ENCODE measurements around the gene ANKRD52.

ANKRD52 gene

DNA sequence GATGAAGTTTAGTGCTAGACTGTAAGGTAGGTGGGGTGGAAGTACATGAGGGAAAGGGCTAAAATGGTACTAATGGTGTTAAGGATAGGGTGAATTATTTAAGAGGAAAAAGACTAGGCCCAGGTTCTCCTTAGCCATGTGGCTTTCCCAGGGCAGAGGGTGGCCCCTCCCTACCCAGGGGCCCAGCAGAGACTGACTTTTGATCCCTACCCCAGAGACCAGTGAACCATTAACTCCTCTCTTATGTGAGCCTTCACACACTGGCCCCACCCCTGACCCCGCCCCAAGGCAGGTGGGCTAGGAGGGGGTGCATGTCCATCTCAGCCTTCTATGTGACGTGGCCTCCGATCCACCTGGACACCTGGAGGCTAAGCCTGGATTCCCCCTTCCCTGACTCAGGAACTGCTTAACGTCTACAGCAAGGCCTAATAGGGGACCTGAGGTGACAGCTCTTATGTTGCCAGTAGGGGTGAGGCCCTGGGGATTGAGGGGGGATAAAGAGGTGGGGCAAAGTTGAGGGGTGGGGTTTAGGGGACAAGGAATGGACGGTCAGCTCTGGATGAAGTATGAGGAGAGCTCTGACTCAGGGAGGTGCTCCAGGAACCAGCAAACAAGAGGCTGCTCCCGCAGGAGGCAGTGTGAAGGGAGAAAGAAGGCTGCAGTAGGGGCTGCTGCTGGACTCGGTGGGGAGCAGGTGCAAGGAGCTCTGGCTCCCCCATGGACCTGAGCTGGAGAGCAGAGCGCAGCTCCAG, 27.6 kb downstream of the ANKRD52 start:
- Histone ChIP-seq H3K27me3 (ENCODE audit: insufficient read depth, poor library complexity, severe bottlenecking) (no peaks in the 10 kb centered on the region), H3K27ac (replicated peaks) (no peak overlapping the region), H3K4me3 (replicated peaks; ENCODE audit: insufficient read depth, low read length) (no peak overlapping the region)
- no peak for DNase-seq (ENCODE audit: low read depth in 1 of 2, low spot score in 1 of 2)
- no peak for TF ChIP-seq GABPA (IDR thresholded peaks at IDR 0.05; ENCODE audit: low read depth)
- TF ChIP-seq SPI1 (IDR thresholded peaks at IDR 0.05; ENCODE audit: borderline replicate concordance, low read depth), result no peak
- no peak for TF ChIP-seq POLR2AphosphoS5 (IDR thresholded peaks at IDR 0.05; ENCODE audit: low read depth)
- TF ChIP-seq, protein P1, sequence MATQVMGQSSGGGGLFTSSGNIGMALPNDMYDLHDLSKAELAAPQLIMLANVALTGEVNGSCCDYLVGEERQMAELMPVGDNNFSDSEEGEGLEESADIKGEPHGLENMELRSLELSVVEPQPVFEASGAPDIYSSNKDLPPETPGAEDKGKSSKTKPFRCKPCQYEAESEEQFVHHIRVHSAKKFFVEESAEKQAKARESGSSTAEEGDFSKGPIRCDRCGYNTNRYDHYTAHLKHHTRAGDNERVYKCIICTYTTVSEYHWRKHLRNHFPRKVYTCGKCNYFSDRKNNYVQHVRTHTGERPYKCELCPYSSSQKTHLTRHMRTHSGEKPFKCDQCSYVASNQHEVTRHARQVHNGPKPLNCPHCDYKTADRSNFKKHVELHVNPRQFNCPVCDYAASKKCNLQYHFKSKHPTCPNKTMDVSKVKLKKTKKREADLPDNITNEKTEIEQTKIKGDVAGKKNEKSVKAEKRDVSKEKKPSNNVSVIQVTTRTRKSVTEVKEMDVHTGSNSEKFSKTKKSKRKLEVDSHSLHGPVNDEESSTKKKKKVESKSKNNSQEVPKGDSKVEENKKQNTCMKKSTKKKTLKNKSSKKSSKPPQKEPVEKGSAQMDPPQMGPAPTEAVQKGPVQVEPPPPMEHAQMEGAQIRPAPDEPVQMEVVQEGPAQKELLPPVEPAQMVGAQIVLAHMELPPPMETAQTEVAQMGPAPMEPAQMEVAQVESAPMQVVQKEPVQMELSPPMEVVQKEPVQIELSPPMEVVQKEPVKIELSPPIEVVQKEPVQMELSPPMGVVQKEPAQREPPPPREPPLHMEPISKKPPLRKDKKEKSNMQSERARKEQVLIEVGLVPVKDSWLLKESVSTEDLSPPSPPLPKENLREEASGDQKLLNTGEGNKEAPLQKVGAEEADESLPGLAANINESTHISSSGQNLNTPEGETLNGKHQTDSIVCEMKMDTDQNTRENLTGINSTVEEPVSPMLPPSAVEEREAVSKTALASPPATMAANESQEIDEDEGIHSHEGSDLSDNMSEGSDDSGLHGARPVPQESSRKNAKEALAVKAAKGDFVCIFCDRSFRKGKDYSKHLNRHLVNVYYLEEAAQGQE (IDR thresholded peaks at IDR 0.05; ENCODE audit: insufficient replicate concordance, low read depth), result no peak
- TF ChIP-seq, protein P2, sequence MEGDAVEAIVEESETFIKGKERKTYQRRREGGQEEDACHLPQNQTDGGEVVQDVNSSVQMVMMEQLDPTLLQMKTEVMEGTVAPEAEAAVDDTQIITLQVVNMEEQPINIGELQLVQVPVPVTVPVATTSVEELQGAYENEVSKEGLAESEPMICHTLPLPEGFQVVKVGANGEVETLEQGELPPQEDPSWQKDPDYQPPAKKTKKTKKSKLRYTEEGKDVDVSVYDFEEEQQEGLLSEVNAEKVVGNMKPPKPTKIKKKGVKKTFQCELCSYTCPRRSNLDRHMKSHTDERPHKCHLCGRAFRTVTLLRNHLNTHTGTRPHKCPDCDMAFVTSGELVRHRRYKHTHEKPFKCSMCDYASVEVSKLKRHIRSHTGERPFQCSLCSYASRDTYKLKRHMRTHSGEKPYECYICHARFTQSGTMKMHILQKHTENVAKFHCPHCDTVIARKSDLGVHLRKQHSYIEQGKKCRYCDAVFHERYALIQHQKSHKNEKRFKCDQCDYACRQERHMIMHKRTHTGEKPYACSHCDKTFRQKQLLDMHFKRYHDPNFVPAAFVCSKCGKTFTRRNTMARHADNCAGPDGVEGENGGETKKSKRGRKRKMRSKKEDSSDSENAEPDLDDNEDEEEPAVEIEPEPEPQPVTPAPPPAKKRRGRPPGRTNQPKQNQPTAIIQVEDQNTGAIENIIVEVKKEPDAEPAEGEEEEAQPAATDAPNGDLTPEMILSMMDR (IDR thresholded peaks at IDR 0.05; ENCODE audit: insufficient read depth, low read length), result no peak

DNA sequence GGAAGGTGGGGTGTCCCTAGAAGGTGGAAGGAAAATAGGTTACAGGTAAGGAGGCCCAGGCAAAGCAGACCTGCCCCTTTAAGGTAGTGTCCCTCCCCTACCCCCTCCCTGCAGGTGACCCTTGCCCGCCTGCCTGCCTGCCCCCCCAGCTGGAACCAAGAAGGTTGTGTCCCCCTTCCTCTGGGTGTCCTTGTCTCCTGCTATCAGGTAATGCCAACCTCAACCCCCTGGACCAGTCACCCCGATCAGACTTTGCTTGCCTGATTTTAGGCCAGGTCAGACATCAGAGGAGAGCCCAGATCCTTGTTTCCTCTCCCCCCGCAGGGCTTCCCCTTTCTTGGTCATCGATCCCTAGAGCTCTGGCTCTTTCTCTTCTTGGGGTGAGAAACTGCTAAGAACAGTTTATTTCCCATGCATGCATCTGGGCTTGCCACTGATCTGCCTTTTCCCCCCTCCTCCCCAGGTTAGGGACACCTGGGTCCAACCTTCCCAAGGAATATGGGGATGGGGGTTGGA, 28.2 kb downstream of the ANKRD52 start, which contains the start of gene SLC39A5:
TSS of gene SLC39A5 (plus strand) at position 136 of the 516 bp plus-strand sequence. CDS start 1,224 bp downstream, outside the sequence.
- no peak within 1 kb of the TSS for H3K27ac ChIP-seq (replicated peaks)
- H3K27me3 ChIP-seq (ENCODE audit: insufficient read depth, poor library complexity, severe bottlenecking), result no peaks in the 10 kb centered on the region
- TF ChIP-seq, protein P1 (IDR thresholded peaks at IDR 0.05; ENCODE audit: insufficient replicate concordance, low read depth), result no peak
- TF ChIP-seq, protein P2 (IDR thresholded peaks at IDR 0.05; ENCODE audit: insufficient read depth, low read length), result no peak
- TF ChIP-seq SPI1 (IDR thresholded peaks at IDR 0.05; ENCODE audit: borderline replicate concordance, low read depth) (peak; percentile 75), POLR2AphosphoS5 (IDR thresholded peaks at IDR 0.05; ENCODE audit: low read depth) (no peak), GABPA (IDR thresholded peaks at IDR 0.05; ENCODE audit: low read depth) (no peak)
- no peak within 1 kb of the TSS for H3K4me3 ChIP-seq (replicated peaks; ENCODE audit: insufficient read depth, low read length)
- peak in 1 of 2 experiments; percentile 27 for DNase-seq (ENCODE audit: low read depth in 1 of 2, low spot score in 1 of 2)

DNA sequence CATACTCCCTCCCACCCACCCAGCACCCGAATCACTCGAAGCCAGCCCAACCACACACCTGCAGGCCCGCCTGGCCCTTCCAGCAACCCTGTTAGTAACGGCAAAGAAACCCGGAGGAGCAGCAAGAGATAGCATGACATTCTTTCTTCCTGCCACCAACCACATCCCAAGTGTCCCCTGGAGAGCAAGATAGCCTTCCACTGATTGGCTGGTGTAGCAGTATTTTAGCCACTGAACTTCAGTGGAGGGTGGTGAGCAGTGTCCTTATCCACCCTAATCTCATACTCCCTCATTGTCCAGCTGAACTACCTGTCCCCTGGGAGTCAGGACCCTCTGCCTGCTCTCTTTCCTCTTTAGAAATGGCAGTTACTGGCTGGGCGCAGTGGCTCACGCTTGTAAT, 29.1 kb downstream of the ANKRD52 start:
- Histone ChIP-seq H3K27ac (replicated peaks) (no peak overlapping the region), H3K27me3 (ENCODE audit: insufficient read depth, poor library complexity, severe bottlenecking) (no peaks in the 10 kb centered on the region), H3K4me3 (replicated peaks; ENCODE audit: insufficient read depth, low read length) (no peak overlapping the region)
- no peak for TF ChIP-seq GABPA (IDR thresholded peaks at IDR 0.05; ENCODE audit: low read depth)
- no peak for DNase-seq (ENCODE audit: low read depth in 1 of 2, low spot score in 1 of 2)

DNA sequence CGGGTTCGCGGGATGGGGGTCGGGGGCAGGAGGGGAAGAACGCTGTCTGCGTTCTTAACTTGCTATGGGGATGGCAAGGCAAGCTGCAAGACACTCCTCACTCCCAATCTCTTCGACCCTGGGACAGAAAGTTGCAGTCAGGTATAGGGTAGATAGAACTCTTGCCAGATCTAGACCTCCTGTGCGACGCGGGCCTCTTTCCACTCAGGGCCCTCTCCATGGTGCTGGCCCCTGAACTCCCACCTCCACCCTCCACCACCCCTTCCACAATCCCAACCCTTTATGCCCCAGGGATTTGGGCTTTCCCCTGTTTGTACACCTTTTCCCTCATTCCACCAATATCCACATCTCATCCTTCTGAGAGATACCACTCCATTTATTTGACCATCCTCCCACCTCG, 33.2 kb downstream of the ANKRD52 start:
- no peak overlapping the region for H3K27ac ChIP-seq (replicated peaks)

More for the DNA sequence above, 33.2 kb downstream of the ANKRD52 start:
- TF ChIP-seq, protein P1 (IDR thresholded peaks at IDR 0.05; ENCODE audit: insufficient replicate concordance, low read depth), result peak; percentile 90
- TF ChIP-seq, protein P2 (IDR thresholded peaks at IDR 0.05; ENCODE audit: insufficient read depth, low read length), result no peak
- TF ChIP-seq GABPA (IDR thresholded peaks at IDR 0.05; ENCODE audit: low read depth), result no peak
- TF ChIP-seq SPI1 (IDR thresholded peaks at IDR 0.05; ENCODE audit: borderline replicate concordance, low read depth), result no peak
- no peak for TF ChIP-seq POLR2AphosphoS5 (IDR thresholded peaks at IDR 0.05; ENCODE audit: low read depth)
- DNase-seq (ENCODE audit: low read depth in 1 of 2, low spot score in 1 of 2), result no peak
- Histone ChIP-seq H3K27me3 (ENCODE audit: insufficient read depth, poor library complexity, severe bottlenecking) (no peaks in the 10 kb centered on the region), H3K4me3 (replicated peaks; ENCODE audit: insufficient read depth, low read length) (peak overlapping the region; percentile 78)
